COR-L47 (cell line): ENCODE results near the gene ZFY.
"Not testable (repeated sequence)": the region's sequence is repeated elsewhere in the genome, so short reads cannot be mapped to it uniquely, and the experiment has no call there.

Experiments used
- DNase-seq: peaks from one replicate; lab custom pipeline; 2025; lab: John Stamatoyannopoulos, UW

ZFY gene

DNA sequence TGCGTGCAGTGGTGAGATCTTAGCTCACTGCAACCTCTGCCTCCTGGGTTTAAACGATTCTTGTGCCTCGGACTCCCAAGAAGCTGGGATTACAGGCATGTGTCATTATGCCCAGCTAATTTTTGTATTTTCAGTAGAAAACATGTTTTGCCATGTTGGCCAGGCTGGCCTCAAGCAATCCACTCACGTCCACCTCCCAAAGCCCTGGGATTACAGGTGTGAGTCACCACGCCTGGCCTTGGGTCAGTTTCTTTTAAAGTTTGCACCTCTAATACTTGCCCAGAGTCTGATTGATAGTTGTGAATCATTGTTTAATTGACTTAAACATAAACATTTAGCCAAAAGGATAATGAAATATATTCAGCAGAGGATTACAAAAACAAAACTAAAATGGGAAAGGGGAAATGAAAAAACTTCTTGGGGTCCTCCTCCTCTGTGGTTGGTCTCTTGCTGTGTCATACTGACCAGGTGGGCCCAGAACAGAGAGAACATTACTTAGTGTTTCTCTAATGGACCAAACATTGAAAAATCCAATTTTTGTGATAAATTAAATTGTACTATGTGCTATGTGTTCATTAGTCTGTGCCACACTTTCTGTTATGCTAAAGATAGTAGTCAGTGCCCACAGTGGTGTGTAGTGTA is 38.0 kb downstream of the ZFY start:
- no peak for DNase-seq

DNA sequence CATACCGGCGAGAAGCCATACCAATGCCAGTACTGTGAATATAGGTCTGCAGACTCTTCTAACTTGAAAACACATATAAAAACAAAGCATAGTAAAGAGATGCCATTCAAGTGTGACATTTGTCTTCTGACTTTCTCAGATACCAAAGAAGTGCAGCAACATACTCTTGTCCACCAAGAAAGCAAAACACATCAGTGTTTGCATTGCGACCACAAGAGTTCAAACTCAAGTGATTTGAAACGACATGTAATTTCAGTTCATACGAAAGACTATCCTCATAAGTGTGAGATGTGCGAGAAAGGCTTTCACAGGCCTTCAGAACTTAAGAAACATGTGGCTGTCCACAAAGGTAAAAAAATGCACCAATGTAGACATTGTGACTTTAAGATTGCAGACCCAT is 44.1 kb downstream of the ZFY start:
- no peak for DNase-seq

DNA sequence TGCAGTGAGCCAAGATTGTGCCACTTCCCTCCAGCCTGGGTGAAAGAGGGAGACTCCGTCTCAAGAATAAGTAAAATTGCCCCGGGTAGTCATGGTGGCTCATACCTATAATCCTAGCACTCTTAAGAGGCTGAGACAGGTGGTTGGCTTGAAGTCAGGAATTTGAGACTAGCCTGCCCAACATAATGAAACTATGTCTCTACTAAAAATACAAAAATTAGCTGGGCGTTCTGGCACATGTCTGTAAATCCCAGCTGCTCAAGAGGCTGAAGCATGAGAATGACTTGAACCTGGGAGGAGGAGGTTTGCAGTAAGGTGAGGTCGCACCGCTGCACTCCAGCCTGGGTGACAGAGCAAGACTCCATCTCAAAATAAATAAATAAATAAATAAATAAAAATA is 49.3 kb downstream of the ZFY start:
- DNase-seq, result no peak

DNA sequence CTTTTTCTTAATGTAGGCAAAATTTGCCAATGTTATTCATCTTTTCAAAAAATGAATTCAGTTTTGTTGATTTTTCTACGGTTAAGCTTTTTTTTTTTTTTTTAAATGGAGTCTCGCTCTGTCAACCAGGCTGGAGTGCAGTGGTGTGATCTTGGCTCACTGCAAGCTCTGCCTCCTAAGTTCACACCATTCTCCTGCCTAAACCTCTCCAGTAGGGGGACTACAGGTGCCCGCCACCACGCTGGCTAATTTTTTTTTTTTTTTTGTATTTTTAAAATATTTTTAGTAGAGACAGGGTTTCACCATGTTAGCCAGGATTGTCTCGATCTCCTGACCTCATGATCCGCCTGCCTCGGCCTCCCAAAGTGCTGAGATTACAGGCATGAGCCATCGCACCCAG is 52.0 kb downstream of the ZFY start:
- DNase-seq, result not testable (repeated sequence)

DNA sequence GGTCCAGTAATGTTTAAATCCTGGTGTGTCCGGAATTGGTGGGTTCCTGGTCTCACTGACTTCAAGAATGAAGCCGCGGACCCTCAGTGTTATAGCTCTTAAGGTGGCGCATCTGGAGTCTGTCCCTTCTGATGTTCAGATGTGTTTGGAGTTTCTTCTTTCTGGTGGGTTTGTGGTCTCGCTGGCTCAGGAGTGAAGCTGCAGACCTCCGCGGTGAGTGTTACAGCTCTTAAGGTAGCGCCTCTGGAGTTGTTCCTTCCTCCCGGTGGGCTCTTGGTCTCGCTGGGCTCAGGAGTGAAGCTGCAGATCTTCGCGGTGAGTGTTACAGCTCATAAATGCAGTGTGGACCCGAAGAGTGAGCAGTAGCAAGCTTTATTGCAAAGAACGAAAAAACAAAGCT is 62.2 kb downstream of the ZFY start:
- not testable (repeated sequence) for DNase-seq

DNA sequence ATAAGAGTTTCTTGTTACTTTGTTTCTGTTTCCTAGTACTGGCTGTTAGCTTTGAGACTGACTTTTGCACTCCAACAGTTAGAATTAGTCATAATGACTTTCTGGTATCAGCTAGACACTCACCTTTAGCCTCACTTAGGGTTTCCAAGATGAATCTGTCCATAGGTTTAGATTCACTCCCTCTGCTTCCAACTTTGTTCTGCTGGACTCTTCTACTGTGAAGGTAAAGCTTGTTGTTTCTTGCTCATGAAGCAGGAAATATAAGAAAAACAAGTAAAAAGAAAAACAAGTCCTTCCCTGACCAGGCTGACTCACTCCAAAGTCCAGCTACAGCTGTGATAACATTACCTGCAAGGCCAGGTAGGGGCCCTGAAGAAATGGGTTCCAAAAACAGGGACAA is 67.0 kb downstream of the ZFY start:
- no peak for DNase-seq

DNA sequence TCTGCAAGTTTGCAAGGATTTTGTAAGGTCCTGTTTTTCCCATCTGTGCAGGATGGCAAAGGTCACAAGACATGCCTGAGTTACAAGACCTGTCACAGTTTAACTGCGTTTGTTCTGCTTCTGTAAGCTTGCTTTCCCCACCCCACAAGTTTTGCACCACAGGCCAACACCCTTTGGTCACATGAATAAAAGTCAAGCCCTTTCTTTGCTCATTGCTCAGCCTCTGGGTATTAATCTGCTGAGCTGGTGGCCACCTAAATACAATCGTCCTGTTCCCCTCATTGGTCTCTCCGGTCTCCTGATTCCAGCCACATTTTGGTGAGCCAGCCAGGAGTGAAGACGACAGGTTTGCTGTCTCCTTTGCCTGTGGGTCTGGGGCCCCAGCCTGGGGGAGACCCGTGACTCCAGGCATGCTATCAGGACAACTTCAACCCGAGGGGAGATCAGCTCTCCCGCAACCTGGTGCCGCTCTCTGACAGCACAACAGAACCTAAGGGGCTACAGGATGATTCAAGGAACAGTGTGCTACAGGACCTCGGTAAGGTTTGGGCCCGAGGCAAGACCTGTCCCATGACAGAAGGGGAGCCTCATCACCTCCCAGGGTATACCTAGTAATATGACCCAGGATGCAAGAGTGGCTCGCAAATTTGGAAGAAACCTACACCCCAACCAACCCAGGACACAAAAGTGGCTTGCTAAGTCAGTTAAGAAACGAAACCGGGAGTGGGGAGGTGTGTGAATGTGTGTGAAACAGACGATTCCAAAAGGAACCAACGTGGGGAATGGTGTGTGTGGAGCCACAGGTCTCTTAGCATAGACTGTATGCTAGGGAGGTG is 67.7 kb downstream of the ZFY start:
- no peak for DNase-seq

DNA sequence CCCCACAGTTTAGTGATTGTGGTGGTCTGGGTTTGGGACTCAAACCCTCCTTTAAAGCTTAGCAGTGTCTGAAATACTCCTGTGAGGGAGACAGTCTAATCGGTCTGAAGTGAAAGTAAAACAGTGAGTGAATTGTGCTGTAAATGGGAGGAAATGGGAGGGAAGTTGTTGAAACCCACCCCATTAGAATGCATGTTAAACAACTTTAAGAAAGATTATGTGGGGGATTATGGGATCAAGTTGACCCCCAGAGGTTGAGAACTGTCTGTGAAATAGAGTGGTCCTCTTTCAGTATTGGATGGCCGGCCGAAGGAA is 68.3 kb downstream of the ZFY start:
- DNase-seq, result no peak

DNA sequence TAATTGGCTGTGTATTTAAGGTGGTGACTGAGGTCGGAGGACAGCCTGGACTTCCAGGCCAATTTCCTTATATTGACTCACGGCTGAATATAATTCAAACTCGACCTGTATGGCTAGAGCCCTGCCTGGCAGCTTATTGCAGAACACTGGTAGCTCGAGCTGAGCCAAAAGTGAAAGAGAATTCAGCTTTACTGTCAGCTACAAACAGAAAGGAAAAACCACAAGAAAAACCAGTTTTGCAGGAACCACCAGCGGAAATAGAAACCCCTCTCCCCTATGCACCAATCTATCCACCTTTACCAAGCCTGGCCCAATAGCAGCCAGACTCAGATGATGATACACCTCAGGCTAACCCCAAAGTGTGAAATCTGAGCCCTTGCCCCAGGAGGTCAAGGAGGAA is 68.7 kb downstream of the ZFY start:
- DNase-seq, result peak; percentile 2

DNA sequence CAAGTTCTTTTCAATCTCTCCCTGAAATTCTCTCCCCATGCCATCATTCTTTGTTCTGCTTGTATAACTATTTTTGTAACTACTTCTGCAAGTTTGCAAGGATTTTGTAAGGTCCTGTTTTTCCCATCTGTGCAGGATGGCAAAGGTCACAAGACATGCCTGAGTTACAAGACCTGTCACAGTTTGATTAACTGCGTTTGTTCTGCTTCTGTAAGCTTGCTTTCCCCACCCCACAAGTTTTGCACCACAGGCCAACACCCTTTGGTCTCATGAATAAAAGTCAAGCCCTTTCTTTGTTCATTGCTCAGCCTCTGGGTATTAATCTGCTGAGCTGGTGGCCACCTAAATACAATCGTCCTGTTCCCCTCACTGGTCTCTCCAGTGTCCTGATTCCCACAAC is 70.8 kb downstream of the ZFY start:
- not testable (repeated sequence) for DNase-seq

DNA sequence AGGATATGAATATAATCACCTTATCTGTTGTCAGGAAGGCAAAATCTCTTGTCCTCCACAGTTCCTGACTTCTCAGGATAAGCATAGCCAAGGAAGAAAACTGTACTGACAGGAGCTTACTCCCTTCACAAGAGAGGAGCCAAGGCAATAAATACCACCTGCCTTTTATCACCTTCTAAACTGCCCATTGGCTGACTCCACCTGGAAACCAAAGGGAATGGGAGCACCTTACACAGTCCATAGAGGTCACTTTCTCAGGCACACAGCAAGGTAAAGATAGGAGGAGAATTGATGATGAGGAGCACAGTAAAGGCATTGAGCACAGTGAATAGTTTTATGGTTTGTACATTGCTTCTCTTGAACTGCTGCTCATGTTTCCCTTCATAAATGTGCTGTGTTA is 72.8 kb downstream of the ZFY start:
- DNase-seq, result no peak

DNA sequence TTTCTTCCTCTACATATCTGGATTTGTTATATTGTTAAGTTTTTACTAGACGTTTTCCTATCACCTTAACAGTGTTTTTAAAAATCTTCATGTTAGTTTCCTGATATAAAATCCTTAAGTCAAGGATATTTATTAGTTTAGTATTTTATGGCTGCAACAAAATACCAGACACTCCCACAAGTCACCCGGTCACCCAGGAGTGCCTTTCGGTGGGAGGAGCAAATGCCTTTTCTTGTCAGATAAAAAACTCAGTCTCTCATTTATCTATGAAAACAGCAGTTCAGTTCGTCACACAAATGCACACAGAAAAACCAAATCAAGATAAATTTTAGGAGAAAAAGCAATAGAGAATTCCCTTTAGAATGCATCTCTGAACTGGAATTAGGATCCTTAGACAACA is 77.0 kb downstream of the ZFY start:
- no peak for DNase-seq

DNA sequence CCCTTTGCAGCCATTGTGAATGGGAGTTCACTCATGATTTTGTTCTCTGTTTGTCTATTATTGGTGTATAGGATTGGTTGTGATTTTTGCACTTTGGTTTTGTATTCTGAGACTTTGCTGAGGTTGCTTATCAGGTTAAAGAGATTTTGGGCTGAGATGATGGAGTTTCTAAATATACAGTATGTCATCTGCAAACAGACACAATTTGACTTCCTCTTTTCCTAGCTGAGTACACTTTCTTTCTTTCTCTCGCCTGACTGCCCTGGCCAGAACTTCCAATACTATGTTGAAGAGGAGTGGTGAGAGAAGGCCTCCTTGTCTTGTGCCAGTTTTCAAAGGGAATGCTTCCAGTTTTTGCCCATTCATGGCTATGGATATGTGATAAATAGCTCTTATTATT is 81.4 kb downstream of the ZFY start:
- no peak for DNase-seq

DNA sequence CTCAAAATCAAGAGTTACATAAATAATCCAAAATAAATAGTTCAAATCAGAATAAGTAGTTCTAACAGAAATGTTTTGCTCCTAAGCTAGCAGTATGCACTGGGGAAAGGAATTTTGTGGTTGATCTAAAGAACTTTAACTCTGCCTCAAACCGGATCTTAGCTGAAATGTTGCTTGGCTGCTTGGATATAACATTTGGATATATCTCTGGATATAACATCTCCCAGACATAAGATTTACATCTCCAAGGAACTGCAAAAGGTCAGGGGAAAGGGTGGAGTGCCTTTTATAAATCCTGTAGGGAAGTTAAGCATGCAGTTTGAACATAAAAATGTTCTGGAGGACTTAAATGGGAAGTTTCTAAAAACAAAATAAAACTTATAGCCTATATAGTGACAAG is 83.4 kb downstream of the ZFY start:
- DNase-seq, result no peak

DNA sequence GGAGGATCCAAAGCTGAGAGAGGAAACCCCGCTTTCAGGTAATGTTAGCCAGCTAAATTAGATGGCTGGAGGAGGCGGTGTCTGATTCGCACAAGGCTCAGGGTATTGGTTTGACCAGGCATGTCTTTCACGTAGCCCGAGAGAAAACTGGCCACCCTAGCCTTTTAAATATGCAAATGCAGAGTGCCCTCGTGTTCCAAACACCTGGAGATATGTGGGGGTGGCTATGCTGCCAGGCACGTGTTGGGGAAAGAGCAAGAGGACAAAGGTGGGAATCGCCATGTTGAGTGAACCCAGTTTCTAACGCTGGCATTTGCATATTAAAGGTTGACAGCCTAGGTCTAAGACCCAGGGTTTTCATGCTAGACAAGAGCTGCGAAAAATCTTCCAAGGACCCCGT is 84.4 kb downstream of the ZFY start:
- DNase-seq, result no peak

DNA sequence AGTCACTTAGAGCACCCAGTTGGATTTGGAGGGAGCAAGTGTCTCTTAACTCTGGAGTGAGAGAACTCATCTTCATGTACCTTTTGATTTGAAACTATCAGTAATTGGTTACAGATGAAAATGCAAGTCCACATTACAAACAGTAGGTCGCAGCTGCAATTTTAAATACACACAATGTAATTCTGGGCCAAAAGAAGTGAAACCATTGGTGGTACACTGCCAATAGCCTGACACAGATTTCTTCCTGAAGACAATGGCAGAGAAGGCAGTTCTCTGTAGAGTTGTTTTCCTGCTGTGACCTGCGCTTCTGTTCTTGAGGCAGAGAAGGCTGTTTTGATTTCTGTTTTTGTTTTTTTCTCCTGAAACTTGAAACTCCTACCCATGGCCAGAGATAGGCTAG is 86.0 kb downstream of the ZFY start:
- no peak for DNase-seq

DNA sequence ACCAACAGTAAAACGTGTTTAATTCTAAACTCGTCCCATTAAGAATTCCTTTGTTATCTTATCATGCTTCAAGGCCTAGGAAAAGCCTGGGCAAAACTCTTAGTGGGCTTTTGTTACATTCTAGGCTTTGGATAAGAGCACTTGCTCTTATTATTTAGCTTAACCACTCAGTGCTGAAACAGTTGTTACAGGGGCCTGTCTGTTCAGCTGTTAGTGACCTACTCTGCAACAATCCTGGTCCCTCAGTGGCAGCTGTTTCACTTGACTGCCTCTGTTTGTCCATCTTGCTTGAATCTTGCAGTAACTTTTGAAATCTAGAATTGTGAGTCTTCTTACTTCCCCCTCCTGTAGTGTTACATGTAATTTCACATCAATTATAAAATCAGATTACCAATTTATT is 88.4 kb downstream of the ZFY start:
- no peak for DNase-seq

DNA sequence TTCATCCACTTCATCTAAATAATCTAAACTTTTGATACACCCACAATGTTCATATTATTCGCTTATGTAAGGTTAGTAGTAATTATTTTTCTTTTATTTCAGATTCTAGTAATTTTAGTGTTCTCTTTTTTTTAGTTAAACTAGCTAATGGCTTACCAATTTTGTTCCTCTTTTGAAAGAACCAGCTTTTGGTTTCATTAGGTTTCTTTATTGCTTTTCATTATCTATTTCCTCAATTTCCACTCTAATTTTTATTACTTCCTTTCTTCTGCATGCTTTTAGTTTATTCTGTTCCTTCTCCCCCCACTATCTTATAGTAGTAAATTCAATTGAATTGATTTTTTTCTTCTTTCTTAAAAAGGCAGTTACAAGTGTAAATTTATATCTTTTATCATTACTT is 90.2 kb downstream of the ZFY start:
- no peak for DNase-seq
